Skin epidermis (tissue), 12 donors: ENCODE results near the gene VMO1.

Source experiments
- H3K27ac ChIP-seq, 21 experiments: fragments of 200-600 bp; sonication (generic) in 11 of 21; one replicate each; pipeline ENCODE4 v1.5.0; 2020; ENCODE audit warnings: mild to moderate bottlenecking in 3 of 21, inconsistent platforms in 2 of 21, moderate library complexity in 2 of 21
- H3K4me3 ChIP-seq, 7 experiments: fragments of 200-600 bp; sonication (generic) in 2 of 7; one replicate each; pipeline ENCODE4 v1.5.0; 2020; ENCODE audit warnings: inconsistent platforms in 2 of 7, mild to moderate bottlenecking in 2 of 7, moderate library complexity in 1 of 7

Gene VMO1

GRCh38 chr17:4738136-4739121, 47.7 kb downstream of the VMO1 start:
- peak overlapping the region; percentile 20 to 89 (median 80) for H3K27ac ChIP-seq
- peak overlapping the region; percentile 51 to 93 (median 73) for H3K4me3 ChIP-seq

- Histone ChIP-seq H3K27ac (peak overlapping the region in 13 of 21 experiments; percentile 6 to 67 (median 40)), H3K4me3 (no peak overlapping the region)
Observed at GRCh38 chr17:4735876-4736651, 50.1 kb downstream of the VMO1 start.
